Mucosa of stomach (tissue), 1 donor: Measurements from ENCODE around the gene TBCD.

Source experiments
- H3K27me3 ChIP-seq: one replicate; pipeline ENCODE4 v1.7.0; 2013; ENCODE audit warnings: mild to moderate bottlenecking, low read length; ENCODE audit not compliant: control insufficient read depth, insufficient read depth
- H3K36me3 ChIP-seq: one replicate; pipeline ENCODE4 v1.7.0; 2013; ENCODE audit warnings: low read length; ENCODE audit not compliant: control insufficient read depth, insufficient read depth
- H3K4me1 ChIP-seq: one replicate; pipeline ENCODE4 v1.7.0; 2013; ENCODE audit warnings: mild to moderate bottlenecking, low read length; ENCODE audit not compliant: control insufficient read depth, insufficient read depth
- H3K4me3 ChIP-seq: one replicate; pipeline ENCODE4 v1.7.0; 2013; ENCODE audit warnings: low read length
- H3K9ac ChIP-seq: one replicate; pipeline ENCODE4 v1.7.0; 2013; ENCODE audit warnings: mild to moderate bottlenecking, low read length, moderate library complexity
- H3K9me3 ChIP-seq: one replicate; pipeline ENCODE4 v1.7.0; 2013; ENCODE audit warnings: mild to moderate bottlenecking, low read length, moderate library complexity; ENCODE audit not compliant: control insufficient read depth
- donor health status: Pancreatic carcinoma.

Gene TBCD

GRCh38 chr17:82901356-82901755, 149.5 kb downstream of the TBCD start:
- Histone ChIP-seq H3K36me3 (peaks cover 5% of the 10 kb centered on the region), H3K27me3 (no peaks in the 10 kb centered on the region), H3K4me3 (no peak overlapping the region), H3K4me1 (no peaks in the 10 kb centered on the region), H3K9me3 (no peaks in the 10 kb centered on the region), H3K9ac (no peak overlapping the region)

- no peak overlapping the region for H3K4me3 ChIP-seq
- H3K27me3 ChIP-seq: no peaks in the 10 kb centered on the region
- no peaks in the 10 kb centered on the region for H3K4me1 ChIP-seq
- no peaks in the 10 kb centered on the region for H3K9me3 ChIP-seq
- H3K9ac ChIP-seq: no peak overlapping the region
- peaks cover 5% of the 10 kb centered on the region for H3K36me3 ChIP-seq
Observed at GRCh38 chr17:82901856-82902255, 150.0 kb downstream of the TBCD start.

DNA sequence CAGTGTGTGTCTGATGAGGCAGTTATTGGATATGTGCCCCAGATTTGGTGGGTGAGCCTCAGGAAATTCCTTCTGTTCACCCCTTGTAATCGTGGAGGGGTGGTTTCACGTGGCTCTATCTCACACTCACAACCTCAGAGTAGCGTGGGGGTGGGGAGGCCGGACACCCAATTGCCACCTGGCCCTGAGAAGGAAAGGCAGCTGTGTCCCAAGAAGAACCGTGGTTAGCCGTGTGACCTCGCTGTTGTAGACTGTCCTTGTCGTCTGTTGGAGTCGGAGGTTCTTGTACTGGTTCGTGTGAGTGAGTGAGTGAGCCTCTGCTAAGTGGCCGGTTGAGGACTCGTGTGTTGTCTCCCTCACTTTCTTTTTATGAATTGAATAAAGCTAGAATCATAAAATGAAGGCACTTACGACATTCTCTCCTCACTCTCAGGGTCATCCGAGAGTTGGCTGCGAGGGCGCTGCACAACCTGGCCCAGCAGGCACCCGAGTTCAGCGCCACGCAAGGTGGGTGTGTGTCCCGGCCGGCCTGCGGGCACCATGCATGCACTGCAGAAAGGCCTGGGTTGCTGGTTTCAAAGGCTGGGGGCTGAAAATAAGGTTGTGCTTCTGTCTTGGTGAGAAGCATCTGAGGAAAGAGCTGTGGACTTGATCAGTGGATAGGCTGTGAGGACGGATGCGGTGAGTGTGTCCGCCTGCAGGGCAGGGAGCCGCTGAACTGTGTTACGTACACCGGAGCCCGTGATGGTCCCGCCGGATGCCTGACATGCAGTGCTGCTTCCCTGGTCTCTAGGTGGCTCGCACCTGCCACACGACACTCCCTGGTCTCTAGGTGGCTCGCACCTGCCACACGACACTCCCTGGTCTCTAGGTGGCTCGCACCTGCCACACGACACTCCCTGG, 151.4 kb downstream of the TBCD start:
- Histone ChIP-seq H3K27me3 (no peaks in the 10 kb centered on the region), H3K4me1 (no peaks in the 10 kb centered on the region), H3K36me3 (peaks cover 5% of the 10 kb centered on the region)

GRCh38 chr17:82905130-82905529, 153.3 kb downstream of the TBCD start:
- Histone ChIP-seq H3K4me3 (no peak overlapping the region), H3K9ac (no peak overlapping the region), H3K27me3 (no peaks in the 10 kb centered on the region), H3K36me3 (peaks cover 5% of the 10 kb centered on the region), H3K4me1 (peaks cover 10% of the 10 kb centered on the region), H3K9me3 (no peaks in the 10 kb centered on the region)

More for the DNA sequence above, 151.4 kb downstream of the TBCD start:
- H3K9me3 ChIP-seq: no peaks in the 10 kb centered on the region
- no peak overlapping the region for H3K4me3 ChIP-seq
- H3K9ac ChIP-seq: no peak overlapping the region

DNA sequence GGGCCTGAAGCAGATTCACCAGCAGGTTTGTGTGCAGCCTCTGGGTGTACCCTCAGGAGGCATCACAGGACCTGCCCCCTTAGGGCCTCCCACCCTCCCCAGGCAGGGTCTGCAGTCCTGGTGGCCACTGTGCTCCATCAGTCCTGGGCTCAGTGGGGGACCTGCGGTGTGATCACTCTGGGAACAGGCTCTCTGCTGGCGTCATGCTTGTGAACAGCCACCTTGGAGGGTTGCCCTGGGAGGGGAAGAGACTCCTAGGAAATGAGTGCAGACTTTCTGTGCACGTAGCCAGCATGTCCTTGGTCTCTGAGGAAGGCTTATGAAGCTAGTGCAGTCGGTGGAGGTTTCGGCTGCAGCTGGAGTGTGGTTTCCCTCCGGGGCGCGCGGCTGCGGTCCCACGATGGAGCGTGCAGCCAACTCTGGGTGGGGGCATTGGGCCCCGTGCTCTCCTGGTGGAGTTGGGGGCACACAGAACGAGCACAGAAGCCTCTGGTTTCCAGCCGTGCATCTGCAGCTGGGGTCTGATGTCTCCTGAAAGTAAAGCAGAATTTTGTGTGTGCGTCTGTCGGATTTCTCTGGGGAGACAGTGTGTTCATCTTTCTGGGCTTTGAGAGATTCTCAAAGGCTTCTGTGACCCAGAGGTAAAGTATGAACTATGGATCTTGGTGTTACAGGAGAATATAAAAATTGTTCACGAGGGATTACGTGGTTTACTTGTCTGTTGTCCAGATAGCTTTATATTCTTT, 156.1 kb downstream of the TBCD start:
- no peak overlapping the region for H3K4me3 ChIP-seq
- H3K36me3 ChIP-seq: peaks cover under 1% of the 10 kb centered on the region
- peaks cover 12% of the 10 kb centered on the region for H3K4me1 ChIP-seq
- H3K9me3 ChIP-seq: no peaks in the 10 kb centered on the region
- H3K27me3 ChIP-seq: no peaks in the 10 kb centered on the region
- no peak overlapping the region for H3K9ac ChIP-seq

- no peaks in the 10 kb centered on the region for H3K27me3 ChIP-seq
- H3K4me1 ChIP-seq: peaks cover 12% of the 10 kb centered on the region
- H3K9me3 ChIP-seq: no peaks in the 10 kb centered on the region
- no peak overlapping the region for H3K9ac ChIP-seq
- no peaks in the 10 kb centered on the region for H3K36me3 ChIP-seq
- H3K4me3 ChIP-seq: no peak overlapping the region
Observed at GRCh38 chr17:82908543-82909160, 156.8 kb downstream of the TBCD start.

GRCh38 chr17:82909322-82909904, 157.5 kb downstream of the TBCD start:
- Histone ChIP-seq H3K36me3 (no peaks in the 10 kb centered on the region), H3K4me1 (peaks cover 12% of the 10 kb centered on the region), H3K4me3 (no peak overlapping the region), H3K9me3 (no peaks in the 10 kb centered on the region), H3K9ac (no peak overlapping the region), H3K27me3 (no peaks in the 10 kb centered on the region)

DNA sequence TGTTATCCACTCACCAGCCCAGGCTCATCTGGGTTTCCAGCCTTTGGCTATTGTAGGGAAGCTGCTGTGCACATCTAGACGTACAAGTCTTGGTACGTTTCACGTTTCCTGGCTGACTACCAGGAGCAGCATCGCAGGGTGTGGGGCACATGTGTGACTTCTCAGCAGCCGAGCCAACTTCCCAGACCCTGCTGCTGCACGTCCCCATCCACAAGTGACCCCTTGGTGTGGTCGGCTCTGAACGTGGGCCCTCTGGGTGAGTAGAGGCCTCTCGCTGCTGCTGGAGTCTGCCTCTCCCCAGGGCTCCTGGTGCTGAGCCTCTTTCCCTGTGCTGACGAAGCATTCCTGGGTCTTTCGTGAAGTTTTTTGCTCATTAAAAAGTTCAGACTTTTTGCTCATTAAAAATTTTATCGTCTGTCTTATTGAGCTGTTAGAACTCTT, 158.2 kb downstream of the TBCD start:
- Histone ChIP-seq H3K36me3 (no peaks in the 10 kb centered on the region), H3K9ac (no peak overlapping the region)

GRCh38 chr17:82910770-82911169, 158.9 kb downstream of the TBCD start:
- no peak overlapping the region for H3K9ac ChIP-seq
- no peaks in the 10 kb centered on the region for H3K27me3 ChIP-seq
- peaks cover 12% of the 10 kb centered on the region for H3K4me1 ChIP-seq
- H3K9me3 ChIP-seq: no peaks in the 10 kb centered on the region
- no peaks in the 10 kb centered on the region for H3K36me3 ChIP-seq
- no peak overlapping the region for H3K4me3 ChIP-seq

More for the DNA sequence above, 158.2 kb downstream of the TBCD start:
- Histone ChIP-seq H3K4me3 (no peak overlapping the region), H3K9me3 (no peaks in the 10 kb centered on the region), H3K27me3 (no peaks in the 10 kb centered on the region), H3K4me1 (peaks cover 12% of the 10 kb centered on the region)

- Histone ChIP-seq H3K4me1 (peaks cover 12% of the 10 kb centered on the region), H3K27me3 (no peaks in the 10 kb centered on the region), H3K9ac (no peak overlapping the region), H3K4me3 (no peak overlapping the region), H3K9me3 (no peaks in the 10 kb centered on the region), H3K36me3 (no peaks in the 10 kb centered on the region)
Observed at GRCh38 chr17:82911822-82912221, 160.0 kb downstream of the TBCD start.

DNA sequence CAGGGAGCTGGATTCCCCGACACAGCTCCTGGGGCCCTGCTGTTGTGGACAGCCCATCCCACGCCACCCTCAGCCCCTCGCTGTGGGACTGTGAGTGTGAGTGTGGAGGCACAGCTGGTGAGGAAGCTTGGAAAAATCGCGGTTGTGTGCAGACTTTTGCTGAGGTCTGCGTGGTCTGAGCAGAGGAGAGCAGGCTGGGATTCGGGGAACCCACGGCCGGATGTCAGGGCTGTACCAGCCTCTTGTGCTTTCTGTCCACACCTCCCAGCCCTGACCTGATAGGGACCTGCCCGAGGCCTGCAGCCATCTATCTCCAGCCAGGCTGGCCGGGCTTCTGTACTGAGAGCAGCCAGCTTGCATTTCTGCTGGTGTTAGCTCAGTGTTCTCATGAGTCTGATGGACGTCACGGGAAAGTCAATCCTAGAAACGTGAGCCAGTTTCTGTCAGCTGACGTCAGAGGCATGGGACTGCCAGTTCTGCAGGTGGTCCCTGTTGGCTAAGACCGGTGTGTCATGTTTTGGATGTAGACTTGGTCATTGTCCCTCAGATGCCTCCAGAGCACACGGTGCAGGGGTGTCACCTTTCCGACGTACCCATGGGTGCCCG, 160.7 kb downstream of the TBCD start:
- Histone ChIP-seq H3K4me1 (peaks cover 12% of the 10 kb centered on the region), H3K4me3 (no peak overlapping the region), H3K36me3 (no peaks in the 10 kb centered on the region), H3K9ac (no peak overlapping the region), H3K9me3 (no peaks in the 10 kb centered on the region), H3K27me3 (no peaks in the 10 kb centered on the region)
